Central memory CD8-positive, alpha-beta T cell (primary cell): Measurements from ENCODE around the gene CTNNA2.

Source experiments
- ATAC-seq: fragments of 150-1000 bp; cut with Tn5 transposase; replicated peaks from 2 replicates; pipeline ENCODE4 v1.10.0; 2022; ENCODE audit warnings: mild to moderate bottlenecking, moderate FRiP score, moderate number of reproducible peaks; ENCODE audit not compliant: poor library complexity, severe bottlenecking; ENCODE audit errors: extremely low read depth
- DNase-seq, 2 donors: peaks; one replicate each; pipeline ENCODE4 v3.0.0; 2021; ENCODE audit warnings: low spot score in 2 of 2
- H3K27ac Mint-ChIP-seq: one replicate; pipeline ENCODE4 v1.8.0; 2022; ENCODE audit warnings: low read depth, mild to moderate bottlenecking, moderate library complexity, mixed read lengths
- H3K27me3 Mint-ChIP-seq: one replicate; pipeline ENCODE4 v1.8.0; 2022; ENCODE audit warnings: mixed read lengths
- H3K36me3 Mint-ChIP-seq: one replicate; pipeline ENCODE4 v1.8.0; 2022; ENCODE audit warnings: mild to moderate bottlenecking, moderate library complexity, mixed read lengths; ENCODE audit not compliant: insufficient read depth
- H3K4me1 Mint-ChIP-seq: one replicate; pipeline ENCODE4 v1.8.0; 2022; ENCODE audit warnings: mixed read lengths
- H3K4me3 Mint-ChIP-seq: one replicate; pipeline ENCODE4 v1.8.0; 2022; ENCODE audit warnings: mild to moderate bottlenecking, moderate library complexity, mixed read lengths
- H3K9me3 Mint-ChIP-seq: one replicate; pipeline ENCODE4 v1.8.0; 2022; ENCODE audit warnings: mixed read lengths

CTNNA2 gene

DNA sequence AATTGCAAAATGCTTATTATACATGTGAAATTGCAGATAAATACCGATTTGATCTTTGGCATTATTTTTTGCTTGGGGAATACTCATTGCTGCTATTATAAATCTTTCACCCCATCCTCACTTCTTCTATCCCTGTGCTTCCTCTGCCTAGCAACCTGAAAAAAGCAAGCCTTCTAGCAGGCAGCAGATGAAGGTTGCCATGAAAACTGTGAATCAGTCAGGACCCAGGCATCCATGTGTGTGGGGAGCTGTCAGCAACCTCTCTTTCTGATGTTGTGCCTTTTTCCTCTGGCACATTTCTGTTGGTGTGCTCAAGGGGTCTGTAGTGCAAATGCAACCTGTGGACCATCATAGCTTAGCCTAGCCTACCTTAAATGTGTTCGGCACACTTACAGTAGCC, 427.5 kb downstream of the CTNNA2 start:
- Mint-ChIP-seq H3K4me3 (no peak overlapping the region), H3K4me1 (no peaks in the 10 kb centered on the region), H3K27me3 (no peaks in the 10 kb centered on the region), H3K9me3 (peaks cover 3% of the 10 kb centered on the region), H3K36me3 (no peaks in the 10 kb centered on the region), H3K27ac (no peak overlapping the region)
- DNase-seq (no peak), ATAC-seq (no peak)

- no peak overlapping the region for H3K27ac Mint-ChIP-seq
- no peak overlapping the region for H3K4me3 Mint-ChIP-seq
- H3K9me3 Mint-ChIP-seq, result peaks cover 9% of the 10 kb centered on the region
- DNase-seq, result no peak
- H3K4me1 Mint-ChIP-seq, result no peaks in the 10 kb centered on the region
- no peaks in the 10 kb centered on the region for H3K27me3 Mint-ChIP-seq
- H3K36me3 Mint-ChIP-seq, result no peaks in the 10 kb centered on the region
- ATAC-seq, result no peak
Measured at GRCh38 chr2:79941179-79941578, 428.3 kb downstream of the CTNNA2 start.

GRCh38 chr2:79944205-79944604, 431.4 kb downstream of the CTNNA2 start:
- Mint-ChIP-seq H3K36me3 (no peaks in the 10 kb centered on the region), H3K9me3 (peaks cover 20% of the 10 kb centered on the region), H3K4me3 (no peak overlapping the region), H3K4me1 (no peaks in the 10 kb centered on the region), H3K27ac (no peak overlapping the region), H3K27me3 (no peaks in the 10 kb centered on the region)
- DNase-seq (no peak), ATAC-seq (no peak)

DNA sequence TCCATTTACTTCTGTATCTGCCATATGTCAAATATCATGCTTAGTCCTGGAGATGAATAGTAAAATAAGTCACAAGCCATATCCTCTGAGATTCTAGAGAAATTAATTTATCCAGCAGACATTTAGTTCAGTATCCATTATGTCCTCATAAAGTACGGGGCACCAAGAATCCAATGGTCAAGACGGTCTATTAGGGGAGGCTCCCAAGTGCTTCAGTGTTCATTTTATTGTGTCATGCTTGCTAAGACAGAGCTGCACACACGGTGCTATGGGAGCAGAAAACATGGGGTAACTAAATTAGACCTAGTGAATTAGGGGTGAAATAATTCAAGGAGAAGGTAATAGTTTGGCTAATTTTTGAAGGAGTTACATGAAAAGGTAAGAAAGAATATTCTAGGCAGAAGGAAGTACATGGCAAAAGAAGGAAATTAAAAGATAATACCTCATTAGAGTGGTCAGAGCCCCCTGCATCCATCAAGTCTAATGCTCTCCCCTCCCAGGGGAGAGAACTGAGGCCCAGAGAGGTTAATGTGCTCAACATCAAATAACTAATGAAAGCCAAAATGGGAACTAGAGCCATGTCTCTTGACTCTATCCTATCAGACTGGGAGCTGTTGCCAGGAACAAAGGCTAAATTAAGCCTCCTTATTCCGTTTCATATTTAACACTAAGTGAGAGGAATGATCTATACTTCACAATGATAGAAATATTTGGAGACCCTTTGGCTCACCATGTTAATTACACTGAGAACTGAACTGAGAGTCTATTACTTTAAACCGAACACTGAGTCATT, 433.0 kb downstream of the CTNNA2 start:
- H3K4me1 Mint-ChIP-seq, result no peaks in the 10 kb centered on the region
- DNase-seq, result no peak
- ATAC-seq, result no peak
- no peak overlapping the region for H3K27ac Mint-ChIP-seq
- H3K27me3 Mint-ChIP-seq, result no peaks in the 10 kb centered on the region
- peaks cover 20% of the 10 kb centered on the region for H3K9me3 Mint-ChIP-seq
- H3K4me3 Mint-ChIP-seq, result no peak overlapping the region
- no peaks in the 10 kb centered on the region for H3K36me3 Mint-ChIP-seq

GRCh38 chr2:79947751-79948150, 434.9 kb downstream of the CTNNA2 start:
- Mint-ChIP-seq H3K4me1 (no peaks in the 10 kb centered on the region), H3K27ac (no peak overlapping the region), H3K27me3 (no peaks in the 10 kb centered on the region), H3K4me3 (no peak overlapping the region), H3K36me3 (no peaks in the 10 kb centered on the region), H3K9me3 (peaks cover 17% of the 10 kb centered on the region)
- ATAC-seq, result no peak
- no peak for DNase-seq

DNA sequence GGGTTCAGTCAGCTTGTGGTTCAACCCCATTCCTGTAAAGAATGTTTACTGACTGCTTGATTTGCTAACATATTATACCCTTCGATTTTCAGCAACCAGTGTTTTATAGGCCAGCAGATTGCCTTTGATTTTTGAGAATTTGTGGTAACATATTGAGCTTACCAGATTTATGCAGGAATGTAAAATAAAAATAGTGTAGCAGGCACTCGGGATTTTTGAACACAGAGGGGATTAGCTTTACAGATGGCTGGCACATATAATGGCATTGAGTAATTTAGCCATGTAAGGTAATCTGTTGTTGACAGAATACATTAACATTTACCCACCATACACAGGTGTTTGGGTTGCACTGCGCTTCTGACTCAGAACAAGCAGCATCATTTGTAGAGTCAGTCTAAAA, 437.7 kb downstream of the CTNNA2 start:
- Mint-ChIP-seq H3K4me3 (no peak overlapping the region), H3K9me3 (peaks cover 16% of the 10 kb centered on the region), H3K36me3 (no peaks in the 10 kb centered on the region), H3K27ac (no peak overlapping the region), H3K27me3 (no peaks in the 10 kb centered on the region), H3K4me1 (no peaks in the 10 kb centered on the region)
- no peak for DNase-seq
- no peak for ATAC-seq

- H3K27ac Mint-ChIP-seq, result no peak overlapping the region
- peaks cover 8% of the 10 kb centered on the region for H3K9me3 Mint-ChIP-seq
- no peaks in the 10 kb centered on the region for H3K36me3 Mint-ChIP-seq
- no peaks in the 10 kb centered on the region for H3K4me1 Mint-ChIP-seq
- ATAC-seq, result no peak
- no peak overlapping the region for H3K4me3 Mint-ChIP-seq
- H3K27me3 Mint-ChIP-seq, result no peaks in the 10 kb centered on the region
- DNase-seq, result no peak
Measured at GRCh38 chr2:79952616-79953015, 439.8 kb downstream of the CTNNA2 start.

- ATAC-seq (no peak), DNase-seq (no peak)
- Mint-ChIP-seq H3K4me1 (no peaks in the 10 kb centered on the region), H3K27ac (no peak overlapping the region), H3K27me3 (no peaks in the 10 kb centered on the region), H3K4me3 (no peak overlapping the region), H3K36me3 (no peaks in the 10 kb centered on the region), H3K9me3 (peaks cover 18% of the 10 kb centered on the region)
Measured at GRCh38 chr2:79960035-79960434, 447.2 kb downstream of the CTNNA2 start.

GRCh38 chr2:79960519-79960918, 447.7 kb downstream of the CTNNA2 start:
- Mint-ChIP-seq H3K4me1 (no peaks in the 10 kb centered on the region), H3K27me3 (no peaks in the 10 kb centered on the region), H3K36me3 (no peaks in the 10 kb centered on the region), H3K27ac (no peak overlapping the region), H3K4me3 (no peak overlapping the region), H3K9me3 (peaks cover 18% of the 10 kb centered on the region)
- no peak for ATAC-seq
- no peak for DNase-seq

- no peaks in the 10 kb centered on the region for H3K4me1 Mint-ChIP-seq
- H3K27me3 Mint-ChIP-seq, result no peaks in the 10 kb centered on the region
Measured at GRCh38 chr2:79964966-79965365, 452.1 kb downstream of the CTNNA2 start.

GRCh38 chr2:79966369-79966768, 453.5 kb downstream of the CTNNA2 start:
- Mint-ChIP-seq H3K27ac (no peak overlapping the region), H3K4me1 (no peaks in the 10 kb centered on the region), H3K9me3 (peaks cover 23% of the 10 kb centered on the region), H3K27me3 (no peaks in the 10 kb centered on the region), H3K4me3 (no peak overlapping the region), H3K36me3 (no peaks in the 10 kb centered on the region)
- DNase-seq (no peak), ATAC-seq (no peak)

More at GRCh38 chr2:79964966-79965365, 452.1 kb downstream of the CTNNA2 start:
- no peaks in the 10 kb centered on the region for H3K36me3 Mint-ChIP-seq
- no peak overlapping the region for H3K4me3 Mint-ChIP-seq
- DNase-seq, result no peak
- H3K9me3 Mint-ChIP-seq, result peaks cover 23% of the 10 kb centered on the region
- no peak overlapping the region for H3K27ac Mint-ChIP-seq
- no peak for ATAC-seq

- DNase-seq, result no peak
- H3K36me3 Mint-ChIP-seq, result no peaks in the 10 kb centered on the region
- H3K27ac Mint-ChIP-seq, result no peak overlapping the region
- H3K4me1 Mint-ChIP-seq, result no peaks in the 10 kb centered on the region
- no peak overlapping the region for H3K4me3 Mint-ChIP-seq
- H3K9me3 Mint-ChIP-seq, result peaks cover 23% of the 10 kb centered on the region
- no peaks in the 10 kb centered on the region for H3K27me3 Mint-ChIP-seq
- no peak for ATAC-seq
Measured at GRCh38 chr2:79966882-79967281, 454.0 kb downstream of the CTNNA2 start.

GRCh38 chr2:79971807-79972206, 459.0 kb downstream of the CTNNA2 start:
- Mint-ChIP-seq H3K4me3 (no peak overlapping the region), H3K36me3 (no peaks in the 10 kb centered on the region), H3K9me3 (peaks cover 32% of the 10 kb centered on the region), H3K4me1 (no peaks in the 10 kb centered on the region), H3K27me3 (no peaks in the 10 kb centered on the region), H3K27ac (no peak overlapping the region)
- ATAC-seq, result no peak
- no peak for DNase-seq
